Measurements from ENCODE around the gene TMEM269.

Gene TMEM269

GRCh38 chr1:42767510-42768000, 17.2 kb upstream of the TMEM269 start (continued):
- TF ChIP-seq GLIS2 (tag by site-specific recombination; IDR thresholded peaks at IDR 0.05) (peak; percentile 87), GLIS1 (tag by site-specific recombination; IDR thresholded peaks at IDR 0.05) (peak; percentile 40; the same call in 1 of the 2 replicates), ZNF2 (tag by site-specific recombination; IDR thresholded peaks at IDR 0.05) (0 out of 2 replicates have a peak, but pooled peaks have one; percentile 5), ZNF266 (tag by site-specific recombination; IDR thresholded peaks at IDR 0.05; ENCODE audit: low read depth) (no peak), KLF9 (tag by site-specific recombination; IDR thresholded peaks at IDR 0.05; ENCODE audit: low read depth) (peak; percentile 67), ZNF423 (tag by site-specific recombination; IDR thresholded peaks at IDR 0.05) (0 out of 2 replicates have a peak, but pooled peaks have one; percentile 39), ZNF555 (tag by site-specific recombination; conservative IDR thresholded peaks at IDR 0.05) (no peak)

- no peaks in the 10 kb centered on the region for H3K9me3 ChIP-seq (ENCODE audit: control insufficient read depth, insufficient read depth, low read depth, low read length)
- POLR2A ChIA-PET, result interaction anchor here (1.8 to 3.4 kb wide), 3 partner anchors 8 to 78 kb away, joined by 9 to 35 read pairs (median 13); partner anchors contain the start of gene ZNF691
- no peak overlapping the region for H3K27ac ChIP-seq (ENCODE audit: extremely low read depth, low read depth, low read length)
- CTCF ChIA-PET, result interaction anchor here (0.9 to 4.7 kb wide), 5 partner anchors 9 to 306 kb away, joined by 3 to 19 read pairs (median 6); no protein-coding TSS in a partner anchor
- no peaks in the 10 kb centered on the region for H3K4me1 ChIP-seq (ENCODE audit: control insufficient read depth, insufficient read depth, low read length)
- peaks cover 9 to 12% of the 10 kb centered on the region in 2 experiments; a peak in 2 of 3 replicates for H3K36me3 ChIP-seq (ENCODE audit: control insufficient read depth in 2 of 2, insufficient read depth in 1 of 2, low read length in 2 of 2)
- peak overlapping the region; percentile 100 for H3K4me3 ChIP-seq (ENCODE audit: low read depth, low read length)
- TF ChIP-seq ZBTB10 (tag by site-specific recombination; IDR thresholded peaks at IDR 0.05), result no peak
- no peak for TF ChIP-seq BCL11B (tag by site-specific recombination; IDR thresholded peaks at IDR 0.05; ENCODE audit: low read depth)
- TF ChIP-seq ZNF626 (tag by site-specific recombination; IDR thresholded peaks at IDR 0.05), result no peak
- TF ChIP-seq ZNF223 (tag by site-specific recombination; IDR thresholded peaks at IDR 0.05), result no peak
- TF ChIP-seq GLI2 (tag by site-specific recombination; IDR thresholded peaks at IDR 0.05; ENCODE audit: borderline replicate concordance, low read depth), result no peak
- TF ChIP-seq PRDM2 (tag by site-specific recombination; IDR thresholded peaks at IDR 0.05; ENCODE audit: borderline replicate concordance), result no peak
- TF ChIP-seq ZNF362 (tag by site-specific recombination; IDR thresholded peaks at IDR 0.05), result no peak
- TF ChIP-seq ZBTB1 (tag by site-specific recombination; IDR thresholded peaks at IDR 0.05), result no peak
- TF ChIP-seq KLF9 (tag by site-specific recombination; IDR thresholded peaks at IDR 0.05; ENCODE audit: low read depth), result no peak
- no peak for TF ChIP-seq ZNF398 (tag by site-specific recombination; IDR thresholded peaks at IDR 0.05)
- no peak for TF ChIP-seq EGR2 (tag by site-specific recombination; IDR thresholded peaks at IDR 0.05; ENCODE audit: low read depth)
- no peak for TF ChIP-seq SCRT2 (tag by site-specific recombination; IDR thresholded peaks at IDR 0.05)
- TF ChIP-seq ZNF302 (tag by site-specific recombination; IDR thresholded peaks at IDR 0.05; ENCODE audit: low read depth), result no peak
- TF ChIP-seq ZNF174 (tag by site-specific recombination; IDR thresholded peaks at IDR 0.05), result no peak
- TF ChIP-seq ZSCAN5A (tag by site-specific recombination; IDR thresholded peaks at IDR 0.05), result no peak
- TF ChIP-seq ZNF37A (tag by site-specific recombination; IDR thresholded peaks at IDR 0.05), result no peak
- TF ChIP-seq ZNF529 (tag by site-specific recombination; IDR thresholded peaks at IDR 0.05; ENCODE audit: insufficient replicate concordance), result no peak
- no peak for TF ChIP-seq ZNF24 (tag by site-specific recombination; IDR thresholded peaks at IDR 0.05)
Measured at GRCh38 chr1:42768172-42768571, 16.6 kb upstream of the TMEM269 start.
